NCI-H1105 treated with DMSO at 0.1 percent for 48 hours (cell line): ENCODE results near the gene CSF1R.

ENCODE experiments used
- DNase-seq: peaks from one replicate; lab custom pipeline; 2025; lab: John Stamatoyannopoulos, UW

Gene CSF1R

GRCh38 chr5:150069672-150070627 lies 16.4 kb downstream of the CSF1R start:
- no peak for DNase-seq

- no peak for DNase-seq
Measured at GRCh38 chr5:150068961-150069645, 17.3 kb downstream of the CSF1R start.

- DNase-seq = no peak
Measured at GRCh38 chr5:150068472-150068871, 17.9 kb downstream of the CSF1R start.

- no peak for DNase-seq
Measured at GRCh38 chr5:150068071-150068470, 18.3 kb downstream of the CSF1R start.

- no peak for DNase-seq
Measured at GRCh38 chr5:150067405-150067960, 18.9 kb downstream of the CSF1R start.

GRCh38 chr5:150066901-150067396 lies 19.4 kb downstream of the CSF1R start:
- no peak for DNase-seq

GRCh38 chr5:150066436-150066835 lies 19.9 kb downstream of the CSF1R start:
- DNase-seq = no peak

- no peak for DNase-seq
Measured at GRCh38 chr5:150065886-150066285, 20.5 kb downstream of the CSF1R start.

GRCh38 chr5:150065346-150065745 lies 21.0 kb downstream of the CSF1R start:
- no peak for DNase-seq

- no peak for DNase-seq
Measured at GRCh38 chr5:150064681-150065220, 21.6 kb downstream of the CSF1R start.

GRCh38 chr5:150063638-150064037 lies 22.7 kb downstream of the CSF1R start:
- DNase-seq = no peak

GRCh38 chr5:150062216-150062922 lies 24.0 kb downstream of the CSF1R start:
- DNase-seq = no peak

GRCh38 chr5:150061538-150061995 lies 24.8 kb downstream of the CSF1R start:
- DNase-seq = no peak

GRCh38 chr5:150060471-150060870 lies 25.9 kb downstream of the CSF1R start:
- no peak for DNase-seq

- DNase-seq = no peak
Measured at GRCh38 chr5:150059623-150060022, 26.7 kb downstream of the CSF1R start.

- no peak for DNase-seq
Measured at GRCh38 chr5:150058480-150059126, 27.8 kb downstream of the CSF1R start.

GRCh38 chr5:150057996-150058395 lies 28.4 kb downstream of the CSF1R start:
- DNase-seq = no peak

GRCh38 chr5:150057511-150057910 lies 28.8 kb downstream of the CSF1R start:
- DNase-seq = no peak

- no peak for DNase-seq
Measured at GRCh38 chr5:150057052-150057451, 29.3 kb downstream of the CSF1R start.

- no peak for DNase-seq
Measured at GRCh38 chr5:150056075-150056443, 30.3 kb downstream of the CSF1R start.
